B cell (primary cell): Measurements from ENCODE around the gene PTPRN2. TPM values are rescaled to one million over a fixed set of nuclear protein-coding genes. Genes with fewer than 3 reads are reported as not detected.

Source experiments
- ATAC-seq: fragments of 200-7000 bp; cut with Tn5 transposase; one replicate; pipeline ENCODE4 v1.10.0; 2021; ENCODE audit warnings: low read depth, mild to moderate bottlenecking, moderate number of reproducible peaks, moderate library complexity
- CTCF ChIA-PET: fragments of 350-600 bp; sonication (Branson Sonifier 250); formaldehyde crosslinking; loops from one replicate; lab custom pipeline; 2021; ENCODE audit warnings: antibody characterized with exemption, inconsistent platforms; lab: Charles Lee
- POLR2A ChIA-PET: fragments of 350-600 bp; sonication (Branson Sonifier 250); formaldehyde crosslinking; loops from one replicate; lab custom pipeline; 2021; ENCODE audit warnings: antibody characterized with exemption; lab: Charles Lee
- DNase-seq: peaks from one replicate; pipeline ENCODE4 v3.0.0; 2013
- H2AFZ ChIP-seq: 2 replicates; pipeline ENCODE4 v1.6.1; 2012; ENCODE audit warnings: mild to moderate bottlenecking, low read depth, low read length; ENCODE audit not compliant: insufficient read depth, poor library complexity, severe bottlenecking
- H3K27ac ChIP-seq, 2 donors: 1 replicate in 1 of 2; 2 replicates in 1 of 2; pipeline ENCODE4 v1.5.1; 2012 to 2013; ENCODE audit warnings: low read length in 2 of 2, mild to moderate bottlenecking in 2 of 2, moderate library complexity in 1 of 2
- H3K27me3 ChIP-seq, 4 experiments: fragments of 200-600 bp in 1 of 4; sonication (generic) in 1 of 4; replicated peaks in 1 of 4; 1 replicate in 2 of 4; 2 replicates in 2 of 4; pipeline versions ENCODE4 v1.6.1 to v1.7.0; 2013 to 2016; ENCODE audit warnings: low read length in 3 of 4, mild to moderate bottlenecking in 2 of 4, mixed read lengths in 1 of 4, moderate library complexity in 1 of 4; ENCODE audit not compliant: insufficient read depth in 4 of 4, control insufficient read depth in 3 of 4; ENCODE audit errors: control extremely low read depth in 1 of 4
- H3K36me3 ChIP-seq, 2 experiments: replicated peaks in 1 of 2; 1 replicate in 1 of 2; 2 replicates in 1 of 2; pipeline versions ENCODE4 v1.6.1 to v1.7.1; 2013; ENCODE audit warnings: low read length in 1 of 2; ENCODE audit not compliant: insufficient read depth in 2 of 2, control insufficient read depth in 1 of 2; ENCODE audit errors: control extremely low read depth in 1 of 2, extremely low read depth in 1 of 2
- H3K4me1 ChIP-seq, 2 donors: fragments of 200-600 bp in 1 of 2; sonication (generic) in 1 of 2; 1 replicate in 1 of 2; 2 replicates in 1 of 2; pipeline versions ENCODE4 v1.5.1 to v1.6.1; 2013 to 2017; ENCODE audit warnings: low read length in 2 of 2; ENCODE audit not compliant: control insufficient read depth in 2 of 2, insufficient read depth in 2 of 2
- H3K4me2 ChIP-seq: replicated peaks from 2 replicates; pipeline ENCODE3; 2012; ENCODE audit warnings: mild to moderate bottlenecking, low read depth, low read length; ENCODE audit not compliant: poor library complexity, severe bottlenecking
- H3K4me3 ChIP-seq, 5 experiments: fragments of 200-600 bp in 1 of 5; sonication (generic) in 1 of 5; 1 replicate in 3 of 5; 2 replicates in 2 of 5; pipeline versions ENCODE4 v1.5.1 to v1.7.0; 2011 to 2016; ENCODE audit warnings: low read length in 4 of 5, mild to moderate bottlenecking in 4 of 5, low read depth in 2 of 5, control low read depth in 1 of 5, moderate library complexity in 1 of 5; ENCODE audit not compliant: insufficient read depth in 1 of 5; ENCODE audit errors: control extremely low read depth in 1 of 5, extremely low read depth in 1 of 5
- H3K79me2 ChIP-seq: fragments of 200-600 bp; sonication (generic); one replicate; pipeline ENCODE4 v1.6.0; 2016; ENCODE audit warnings: low read length; ENCODE audit not compliant: control insufficient read depth, insufficient read depth
- H3K9ac ChIP-seq: fragments of 200-600 bp; sonication (generic); 2 replicates; pipeline ENCODE4 v1.6.1; 2017; ENCODE audit warnings: mild to moderate bottlenecking, low read length, moderate library complexity
- H3K9me3 ChIP-seq, 3 donors: one replicate each; pipeline versions ENCODE4 v1.6.1 to v1.7.1; 2013; ENCODE audit warnings: low read length in 2 of 3; ENCODE audit not compliant: control insufficient read depth in 2 of 3, insufficient read depth in 1 of 3; ENCODE audit errors: control extremely low read depth in 1 of 3
- H4K20me1 ChIP-seq: 2 replicates; pipeline ENCODE4 v1.6.0; 2012; ENCODE audit warnings: mild to moderate bottlenecking, low read length; ENCODE audit not compliant: insufficient read depth, control insufficient read depth, poor library complexity, severe bottlenecking
- H3K27ac Mint-ChIP-seq: one replicate; pipeline ENCODE4 v1.8.0; 2021; ENCODE audit warnings: mixed read lengths
- H3K27me3 Mint-ChIP-seq: one replicate; pipeline ENCODE4 v1.8.0; 2021; ENCODE audit warnings: mixed read lengths
- H3K4me1 Mint-ChIP-seq: one replicate; pipeline ENCODE4 v1.8.0; 2021; ENCODE audit warnings: mixed read lengths
- H3K4me3 Mint-ChIP-seq: one replicate; pipeline ENCODE4 v1.8.0; 2021; ENCODE audit warnings: mixed read lengths
- H3K9me3 Mint-ChIP-seq: one replicate; pipeline ENCODE4 v1.8.0; 2022; ENCODE audit warnings: mixed read lengths; ENCODE audit not compliant: insufficient read depth
- CTCF ChIP-seq: fragments of 200-600 bp; IDR thresholded peaks from one replicate; pipeline ENCODE4 v1.8.0; 2022; ENCODE audit warnings: antibody characterized with exemption, mild to moderate bottlenecking
- EZH2 ChIP-seq: IDR thresholded peaks from 2 replicates; pipeline ENCODE4 v1.6.1; 2012; ENCODE audit warnings: borderline replicate concordance, low read depth, mild to moderate bottlenecking, moderate library complexity, low read length; ENCODE audit not compliant: insufficient read depth, poor library complexity, severe bottlenecking
- WGBS: methylation state at CpG from one replicate; pipeline ENCODE4 v1.1.5; 2013; ENCODE audit warnings: missing lambda C conversion rate; ENCODE audit not compliant: insufficient coverage; 5-methylcytosine and 5-hydroxymethylcytosine counted together
- intact Hi-C: fragments of 100-400 bp; cut with micrococcal nuclease; formaldehyde crosslinking; loops from one replicate; pipeline ENCODE4 v1.10.0; 2022
- polyA plus RNA-seq: library from polyadenylated mRNA; depleted of rRNA; stranded (reverse); fragments of >200 nt; gene quantifications from 2 replicates; pipeline ENCODE4 v1.2.3, GENCODE V29; 2012
- total RNA-seq, 2 donors: library from RNA; stranded (reverse); fragments of 120-200 nt in 1 of 2; gene quantifications; 1 replicate in 1 of 2; 2 replicates in 1 of 2; pipeline versions ENCODE4 v1.2.3 to v1.2.4, GENCODE V29; 2013 to 2022

The PTPRN2 gene
- total and polyA plus RNA-seq, 2 donors (not counting 1 experiment from before 2014, with no cell fraction given) = 2.0 to 5.0 TPM

GRCh38 chr7:157537056-157537455, 1050.6 kb downstream of the PTPRN2 start:
- no peak for TF ChIP-seq EZH2
- TF ChIP-seq CTCF = no peak
- ATAC-seq (no peak), DNase-seq (no peak)
- WGBS = 98% methylated on average over 4 of the region's 5 CpGs
- intact Hi-C loops = no loop called here
- Histone ChIP-seq H2AFZ (no peak overlapping the region), H3K4me1 (no peaks in the 10 kb centered on the region), H3K9ac (no peak overlapping the region), H3K79me2 (no peaks in the 10 kb centered on the region), H3K27me3 (no peaks in the 10 kb centered on the region), H3K9me3 (peaks cover 0 to 14% (median 0%) of the 10 kb centered on the region in 3 donors), H4K20me1 (no peaks in the 10 kb centered on the region), H3K36me3 (no peaks in the 10 kb centered on the region), H3K4me2 (no peak overlapping the region), H3K27ac (no peak overlapping the region), H3K4me3 (no peak overlapping the region)
- Mint-ChIP-seq H3K27ac (no peak overlapping the region), H3K4me1 (no peaks in the 10 kb centered on the region), H3K27me3 (peaks cover 3% of the 10 kb centered on the region), H3K9me3 (peaks cover 10% of the 10 kb centered on the region), H3K4me3 (no peak overlapping the region)
- POLR2A ChIA-PET = no interaction called here
- CTCF ChIA-PET = no interaction called here

GRCh38 chr7:157532068-157532467, 1055.6 kb downstream of the PTPRN2 start:
- no peaks in the 10 kb centered on the region for H4K20me1 ChIP-seq
- peaks cover 0 to 38% (median 0%) of the 10 kb centered on the region in 3 donors for H3K9me3 ChIP-seq
- Mint-ChIP-seq H3K4me3 (no peak overlapping the region), H3K4me1 (no peaks in the 10 kb centered on the region), H3K9me3 (peaks cover 15% of the 10 kb centered on the region), H3K27ac (no peak overlapping the region), H3K27me3 (no peaks in the 10 kb centered on the region)
- POLR2A ChIA-PET = no interaction called here
- H2AFZ ChIP-seq = no peak overlapping the region
- DNase-seq (no peak), ATAC-seq (no peak)
- H3K4me3 ChIP-seq = no peak overlapping the region
- H3K4me2 ChIP-seq = no peak overlapping the region
- H3K27ac ChIP-seq = no peak overlapping the region
- TF ChIP-seq CTCF (no peak), EZH2 (no peak)
- no peak overlapping the region for H3K9ac ChIP-seq
- no peaks in the 10 kb centered on the region for H3K36me3 ChIP-seq
- intact Hi-C loops = no loop called here
- 100% methylated on average over 1 of the region's 3 CpGs for WGBS
- H3K79me2 ChIP-seq = no peaks in the 10 kb centered on the region
- CTCF ChIA-PET = no interaction called here
- H3K4me1 ChIP-seq = no peaks in the 10 kb centered on the region
- no peaks in the 10 kb centered on the region for H3K27me3 ChIP-seq
